Stimulated activated CD4-positive, alpha-beta T cell treated with anti-CD3 and anti-CD28 coated beads, Interleukin-1b, Interleukin-23, amount 100 ng/mL, for 4 hours (primary cell): Measurements from ENCODE around the gene PRSS12.

Source experiments
- DNase-seq, 2 donors: peaks; one replicate each; pipeline ENCODE4 v3.0.0-alpha.2; 2020; ENCODE audit warnings: low read depth in 2 of 2

The PRSS12 gene

GRCh38 chr4:118356111-118356510, 3.3 kb upstream of the PRSS12 start:
- DNase-seq, result no peak

- no peak for DNase-seq
These were observed 2.1 kb upstream of the PRSS12 start for GRCh38 chr4:118354913-118355312.

- DNase-seq, result no peak
These were observed 779 bp upstream of the PRSS12 start for GRCh38 chr4:118353534-118354030.

- no peak for DNase-seq
These were observed 664 bp downstream of the PRSS12 start for GRCh38 chr4:118351851-118352827.

- no peak for DNase-seq
These were observed 1.8 kb downstream of the PRSS12 start for GRCh38 chr4:118350961-118351360.

- no peak for DNase-seq
These were observed 3.9 kb downstream of the PRSS12 start for GRCh38 chr4:118348886-118349285.

- no peak for DNase-seq
These were observed 6.3 kb downstream of the PRSS12 start for GRCh38 chr4:118346495-118346894.

- no peak for DNase-seq
These were observed 7.0 kb downstream of the PRSS12 start for GRCh38 chr4:118345813-118346212.

- DNase-seq, result no peak
These were observed 8.0 kb downstream of the PRSS12 start for GRCh38 chr4:118344801-118345200.

- DNase-seq, result no peak
These were observed 9.3 kb downstream of the PRSS12 start for GRCh38 chr4:118343501-118343900.

GRCh38 chr4:118340109-118340508, 12.7 kb downstream of the PRSS12 start:
- DNase-seq, result no peak

- DNase-seq, result no peak
These were observed 13.6 kb downstream of the PRSS12 start for GRCh38 chr4:118338981-118339765.

- DNase-seq, result no peak
These were observed 14.3 kb downstream of the PRSS12 start for GRCh38 chr4:118338518-118338917.

- DNase-seq, result no peak
These were observed 14.8 kb downstream of the PRSS12 start for GRCh38 chr4:118337954-118338353.

- no peak for DNase-seq
These were observed 17.0 kb downstream of the PRSS12 start for GRCh38 chr4:118335774-118336173.

- no peak for DNase-seq
These were observed 17.5 kb downstream of the PRSS12 start for GRCh38 chr4:118335324-118335723.

GRCh38 chr4:118331352-118331751, 21.5 kb downstream of the PRSS12 start:
- no peak for DNase-seq

GRCh38 chr4:118329849-118330248, 23.0 kb downstream of the PRSS12 start:
- DNase-seq, result no peak

GRCh38 chr4:118327554-118328241, 25.1 kb downstream of the PRSS12 start:
- DNase-seq, result no peak

GRCh38 chr4:118326585-118326984, 26.2 kb downstream of the PRSS12 start:
- DNase-seq, result no peak

GRCh38 chr4:118325431-118325830, 27.4 kb downstream of the PRSS12 start:
- no peak for DNase-seq
